ENCODE results near the gene KCTD16. TPM values are rescaled to one million over a fixed set of nuclear protein-coding genes. Genes with fewer than 3 reads are reported as not detected.

KCTD16 gene
- total RNA-seq, 2 experiments from 2014 or later, result 0.14 to 0.25 TPM

- Mint-ChIP-seq H3K27ac (no peak overlapping the region), H3K4me3 (no peak overlapping the region), H3K4me1 (no peaks in the 10 kb centered on the region), H3K27me3 (peaks cover 4% of the 10 kb centered on the region), H3K36me3 (ENCODE audit: low read depth) (no peaks in the 10 kb centered on the region), H3K9me3 (ENCODE audit: low read depth) (peaks cover 3% of the 10 kb centered on the region)
- no peak for DNase-seq
- no peak for ATAC-seq
- ChIA-PET CTCF (no interaction called here), POLR2A (no interaction called here)
- intact Hi-C loops (cut with DNase I, micrococcal nuclease), result no loop called here
Observed at GRCh38 chr5:144414202-144415029, 243.7 kb downstream of the KCTD16 start.

GRCh38 chr5:144416196-144416595, 245.5 kb downstream of the KCTD16 start:
- DNase-seq (no peak), ATAC-seq (no peak)
- H3K36me3 Mint-ChIP-seq (ENCODE audit: low read depth), result no peaks in the 10 kb centered on the region
- H3K27ac Mint-ChIP-seq, result no peak overlapping the region
- H3K4me3 Mint-ChIP-seq, result no peak overlapping the region
- no peaks in the 10 kb centered on the region for H3K27me3 Mint-ChIP-seq
- POLR2A ChIA-PET, result no interaction called here
- CTCF ChIA-PET, result no interaction called here
- no peaks in the 10 kb centered on the region for H3K4me1 Mint-ChIP-seq
- H3K9me3 Mint-ChIP-seq (ENCODE audit: low read depth), result peaks cover 3% of the 10 kb centered on the region
- intact Hi-C loops (cut with DNase I, micrococcal nuclease), result no loop called here

- DNase-seq (no peak), ATAC-seq (no peak)
- Mint-ChIP-seq H3K4me3 (no peak overlapping the region), H3K4me1 (no peaks in the 10 kb centered on the region), H3K36me3 (ENCODE audit: low read depth) (no peaks in the 10 kb centered on the region), H3K27me3 (no peaks in the 10 kb centered on the region), H3K9me3 (ENCODE audit: low read depth) (peaks cover under 1% of the 10 kb centered on the region), H3K27ac (no peak overlapping the region)
- CTCF ChIA-PET, result no interaction called here
- POLR2A ChIA-PET, result no interaction called here
- intact Hi-C loops (cut with DNase I, micrococcal nuclease), result no loop called here
Observed at GRCh38 chr5:144418719-144419118, 248.0 kb downstream of the KCTD16 start.

- H3K27me3 Mint-ChIP-seq, result no peaks in the 10 kb centered on the region
- H3K36me3 Mint-ChIP-seq (ENCODE audit: low read depth), result no peaks in the 10 kb centered on the region
- intact Hi-C loops (cut with DNase I, micrococcal nuclease), result no loop called here
- H3K9me3 Mint-ChIP-seq (ENCODE audit: low read depth), result peaks cover 1% of the 10 kb centered on the region
- H3K27ac Mint-ChIP-seq, result no peak overlapping the region
- no peak overlapping the region for H3K4me3 Mint-ChIP-seq
- ATAC-seq, result no peak
- no peak for DNase-seq
- CTCF ChIA-PET, result no interaction called here
- POLR2A ChIA-PET, result no interaction called here
- H3K4me1 Mint-ChIP-seq, result no peaks in the 10 kb centered on the region
Observed at GRCh38 chr5:144421411-144421810, 250.7 kb downstream of the KCTD16 start.

GRCh38 chr5:144422018-144422727, 251.5 kb downstream of the KCTD16 start:
- ATAC-seq, result no peak
- Mint-ChIP-seq H3K27me3 (no peaks in the 10 kb centered on the region), H3K27ac (no peak overlapping the region), H3K9me3 (ENCODE audit: low read depth) (peaks cover 1% of the 10 kb centered on the region), H3K4me1 (no peaks in the 10 kb centered on the region), H3K4me3 (no peak overlapping the region), H3K36me3 (ENCODE audit: low read depth) (no peaks in the 10 kb centered on the region)
- POLR2A ChIA-PET, result no interaction called here
- CTCF ChIA-PET, result no interaction called here
- intact Hi-C loops (cut with DNase I, micrococcal nuclease), result no loop called here
- DNase-seq, result no peak

- H3K36me3 Mint-ChIP-seq (ENCODE audit: low read depth), result no peaks in the 10 kb centered on the region
- H3K9me3 Mint-ChIP-seq (ENCODE audit: low read depth), result peaks cover 4% of the 10 kb centered on the region
- CTCF ChIA-PET, result no interaction called here
- H3K4me3 Mint-ChIP-seq, result no peak overlapping the region
- H3K4me1 Mint-ChIP-seq, result no peaks in the 10 kb centered on the region
- no peaks in the 10 kb centered on the region for H3K27me3 Mint-ChIP-seq
- no peak overlapping the region for H3K27ac Mint-ChIP-seq
- intact Hi-C loops (cut with DNase I, micrococcal nuclease), result no loop called here
- no peak for ATAC-seq
- DNase-seq, result no peak
- POLR2A ChIA-PET, result no interaction called here
Observed at GRCh38 chr5:144427866-144428265, 257.2 kb downstream of the KCTD16 start.

GRCh38 chr5:144428326-144428725, 257.7 kb downstream of the KCTD16 start:
- no peaks in the 10 kb centered on the region for H3K4me1 Mint-ChIP-seq
- intact Hi-C loops (cut with DNase I, micrococcal nuclease), result no loop called here
- H3K27ac Mint-ChIP-seq, result no peak overlapping the region
- ChIA-PET POLR2A (no interaction called here), CTCF (no interaction called here)
- H3K36me3 Mint-ChIP-seq (ENCODE audit: low read depth), result no peaks in the 10 kb centered on the region
- DNase-seq (no peak), ATAC-seq (no peak)
- H3K4me3 Mint-ChIP-seq, result no peak overlapping the region
- H3K9me3 Mint-ChIP-seq (ENCODE audit: low read depth), result peaks cover 4% of the 10 kb centered on the region
- H3K27me3 Mint-ChIP-seq, result no peaks in the 10 kb centered on the region

GRCh38 chr5:144429405-144429804, 258.7 kb downstream of the KCTD16 start:
- no peak for ATAC-seq
- DNase-seq, result no peak
- Mint-ChIP-seq H3K27me3 (no peaks in the 10 kb centered on the region), H3K9me3 (ENCODE audit: low read depth) (peaks cover 3% of the 10 kb centered on the region), H3K4me3 (no peak overlapping the region), H3K36me3 (ENCODE audit: low read depth) (no peaks in the 10 kb centered on the region), H3K27ac (no peak overlapping the region), H3K4me1 (no peaks in the 10 kb centered on the region)
- intact Hi-C loops (cut with DNase I, micrococcal nuclease), result no loop called here
- ChIA-PET CTCF (no interaction called here), POLR2A (no interaction called here)

GRCh38 chr5:144429905-144430304, 259.2 kb downstream of the KCTD16 start:
- no peaks in the 10 kb centered on the region for H3K4me1 Mint-ChIP-seq
- no peak overlapping the region for H3K27ac Mint-ChIP-seq
- H3K36me3 Mint-ChIP-seq (ENCODE audit: low read depth), result no peaks in the 10 kb centered on the region
- ChIA-PET POLR2A (no interaction called here), CTCF (no interaction called here)
- H3K4me3 Mint-ChIP-seq, result no peak overlapping the region
- peaks cover 3% of the 10 kb centered on the region for H3K9me3 Mint-ChIP-seq (ENCODE audit: low read depth)
- DNase-seq (no peak), ATAC-seq (no peak)
- intact Hi-C loops (cut with DNase I, micrococcal nuclease), result no loop called here
- no peaks in the 10 kb centered on the region for H3K27me3 Mint-ChIP-seq

GRCh38 chr5:144433140-144433822, 262.6 kb downstream of the KCTD16 start:
- peaks cover 3% of the 10 kb centered on the region for H3K9me3 Mint-ChIP-seq (ENCODE audit: low read depth)
- no peaks in the 10 kb centered on the region for H3K4me1 Mint-ChIP-seq
- ATAC-seq (no peak), DNase-seq (no peak)
- ChIA-PET CTCF (interaction anchor here (0.5 kb wide), 1 partner anchor 26 kb away, joined by 4 read pairs; no protein-coding TSS in a partner anchor), POLR2A (interaction anchor here (0.6 kb wide), 1 partner anchor 1806 kb away, joined by 4 read pairs; no protein-coding TSS in a partner anchor)
- intact Hi-C loops (cut with DNase I, micrococcal nuclease), result no loop called here
- H3K27me3 Mint-ChIP-seq, result no peaks in the 10 kb centered on the region
- H3K36me3 Mint-ChIP-seq (ENCODE audit: low read depth), result no peaks in the 10 kb centered on the region
- H3K27ac Mint-ChIP-seq, result no peak overlapping the region
- no peak overlapping the region for H3K4me3 Mint-ChIP-seq

- POLR2A ChIA-PET, result interaction anchor here (0.6 kb wide), 1 partner anchor 1805 kb away, joined by 4 read pairs; no protein-coding TSS in a partner anchor
- CTCF ChIA-PET, result interaction anchor here (0.5 kb wide), 1 partner anchor 27 kb away, joined by 4 read pairs; no protein-coding TSS in a partner anchor
- H3K4me1 Mint-ChIP-seq, result no peaks in the 10 kb centered on the region
- no peaks in the 10 kb centered on the region for H3K36me3 Mint-ChIP-seq (ENCODE audit: low read depth)
- peaks cover 3% of the 10 kb centered on the region for H3K9me3 Mint-ChIP-seq (ENCODE audit: low read depth)
- no peak overlapping the region for H3K4me3 Mint-ChIP-seq
- no peak for DNase-seq
- intact Hi-C loops (cut with DNase I, micrococcal nuclease), result no loop called here
- H3K27me3 Mint-ChIP-seq, result no peaks in the 10 kb centered on the region
- no peak for ATAC-seq
- no peak overlapping the region for H3K27ac Mint-ChIP-seq
Observed at GRCh38 chr5:144433893-144434292, 263.2 kb downstream of the KCTD16 start.

- CTCF ChIA-PET, result no interaction called here
- Mint-ChIP-seq H3K36me3 (ENCODE audit: low read depth) (no peaks in the 10 kb centered on the region), H3K27me3 (no peaks in the 10 kb centered on the region), H3K9me3 (ENCODE audit: low read depth) (peaks cover 8% of the 10 kb centered on the region), H3K4me3 (no peak overlapping the region), H3K4me1 (no peaks in the 10 kb centered on the region), H3K27ac (no peak overlapping the region)
- DNase-seq (no peak), ATAC-seq (no peak)
- POLR2A ChIA-PET, result no interaction called here
- intact Hi-C loops (cut with DNase I, micrococcal nuclease), result no loop called here
Observed at GRCh38 chr5:144436007-144436406, 265.3 kb downstream of the KCTD16 start.
